Measurements from ENCODE around the gene SPIC. TPM values are rescaled to one million over a fixed set of nuclear protein-coding genes. Genes with fewer than 3 reads are reported as not detected.

Gene SPIC
- total RNA-seq, 1 experiment from 2014 or later: not detected

- no peak overlapping the region for H2BK5ac ChIP-seq (ENCODE audit: insufficient read length, low read length)
- H3K79me1 ChIP-seq (ENCODE audit: insufficient read depth, low read depth, low read length, poor library complexity, severe bottlenecking): no peaks in the 10 kb centered on the region
- no peak overlapping the region for H4K5ac ChIP-seq (ENCODE audit: insufficient read length, low read depth, low read length)
- Mint-ChIP-seq H3K4me3 (no peak overlapping the region), H3K4me1 (peaks cover 0 to 5% of the 10 kb centered on the region in 2 experiments; a peak in 3 of 4 replicates), H3K36me3 (ENCODE audit: insufficient read depth in 1 of 3, low read depth in 3 of 3) (peaks cover 3 to 8% (median 8%) of the 10 kb centered on the region in 3 experiments; a peak in 6 of 7 replicates), H3K27ac (no peak overlapping the region), H3K9me3 (peaks cover 9 to 11% of the 10 kb centered on the region in 2 experiments), H3K27me3 (ENCODE audit: low read depth) (no peaks in the 10 kb centered on the region)
- no peak overlapping the region for H2AK5ac ChIP-seq (ENCODE audit: insufficient read length, low read length)
- H3K9me3 ChIP-seq (ENCODE audit: control insufficient read depth, low read depth, low read length): no peaks in the 10 kb centered on the region
- H4K20me1 ChIP-seq (ENCODE audit: control insufficient read depth, insufficient read depth, insufficient read length): no peaks in the 10 kb centered on the region
- H3T11ph ChIP-seq (ENCODE audit: low read length): no peak overlapping the region
- no peaks in the 10 kb centered on the region for H3K27me3 ChIP-seq (ENCODE audit: insufficient read depth, low read length)
- no peak overlapping the region for H2AFZ ChIP-seq (ENCODE audit: low read length)
- no peak overlapping the region for H3K56ac ChIP-seq (ENCODE audit: insufficient read length, low read depth, low read length)
- no peak overlapping the region for H2BK12ac ChIP-seq (ENCODE audit: insufficient read length, low read depth, low read length)
- H3K4me2 ChIP-seq (ENCODE audit: insufficient read depth, insufficient read length, low read length): no peak overlapping the region
- H3K79me2 ChIP-seq (ENCODE audit: insufficient read depth, low read length): no peaks in the 10 kb centered on the region
- H2BK120ac ChIP-seq (ENCODE audit: low read depth, low read length, poor library complexity, severe bottlenecking): no peak overlapping the region
- no peak overlapping the region for H3K27ac ChIP-seq (ENCODE audit: insufficient read length, low read depth, low read length)
- no peak for DNase-seq
- no peak for TF ChIP-seq CTCF (conservative IDR thresholded peaks at IDR 0.05)
- no peak overlapping the region for H3K14ac ChIP-seq (ENCODE audit: insufficient read depth, low read length)
- no peak overlapping the region for H3K4ac ChIP-seq (ENCODE audit: low read depth, low read length)
- H4K91ac ChIP-seq (ENCODE audit: insufficient read length, low read depth, low read length): no peak overlapping the region
- WGBS (ENCODE audit: extremely low coverage, insufficient read length, low lambda C conversion rate): no CpG with 5 or more reads among the region's 4 CpGs
- no peak overlapping the region for H2BK20ac ChIP-seq (ENCODE audit: low read depth, low read length, poor library complexity, severe bottlenecking)
- H4K8ac ChIP-seq (replicated peaks; ENCODE audit: insufficient read length, low read depth, low read length): no peak overlapping the region
- no peak overlapping the region for H3K23ac ChIP-seq (ENCODE audit: insufficient read length, low read depth, low read length)
- H2BK15ac ChIP-seq (ENCODE audit: low read depth, low read length): no peak overlapping the region
- no peaks in the 10 kb centered on the region for H3K4me1 ChIP-seq (ENCODE audit: insufficient read depth, low read length)
- no peak overlapping the region for H3K9ac ChIP-seq (ENCODE audit: extremely low read depth, insufficient read length, low read length)
- no peaks in the 10 kb centered on the region for H3K23me2 ChIP-seq (ENCODE audit: insufficient read length, low read depth, low read length, poor library complexity, severe bottlenecking)
- H3K18ac ChIP-seq (ENCODE audit: insufficient read length, low read depth, low read length): no peak overlapping the region
Measured at GRCh38 chr12:101455685-101456084, 19.5 kb upstream of the SPIC start.
